ENCODE data around the gene EFHB. TPM values are rescaled to one million over a fixed set of nuclear protein-coding genes. Genes with fewer than 3 reads are reported as not detected.
"Not testable (repeated sequence)": the region's sequence is repeated elsewhere in the genome, so short reads cannot be mapped to it uniquely, and the experiment has no call there.

Gene EFHB
- total RNA-seq, 6 experiments from 2014 or later = 0.70 to 1.3 TPM; not detected in 4

DNA sequence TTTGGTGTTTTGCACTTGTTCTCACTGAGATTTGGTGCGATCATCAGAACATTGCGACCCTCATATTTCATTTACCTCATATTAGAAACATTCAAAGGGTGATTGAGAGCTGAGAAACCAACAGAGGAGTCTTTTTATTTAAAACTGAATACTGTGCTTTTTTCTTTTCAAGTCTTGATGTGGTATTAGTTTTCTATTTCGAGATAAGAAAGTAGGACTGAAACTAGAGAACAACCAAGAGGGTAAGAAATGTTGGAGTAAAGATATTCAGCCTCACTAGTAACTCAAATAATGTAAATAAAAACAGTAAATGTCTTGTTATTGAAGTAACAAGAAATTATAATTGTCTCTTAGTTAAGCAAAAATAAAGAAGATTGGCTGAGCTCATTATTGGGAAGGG lies 26.5 kb downstream of the EFHB start:
- H3K27me3 ChIP-seq = no peaks in the 10 kb centered on the region
- TF ChIP-seq, protein P1, sequence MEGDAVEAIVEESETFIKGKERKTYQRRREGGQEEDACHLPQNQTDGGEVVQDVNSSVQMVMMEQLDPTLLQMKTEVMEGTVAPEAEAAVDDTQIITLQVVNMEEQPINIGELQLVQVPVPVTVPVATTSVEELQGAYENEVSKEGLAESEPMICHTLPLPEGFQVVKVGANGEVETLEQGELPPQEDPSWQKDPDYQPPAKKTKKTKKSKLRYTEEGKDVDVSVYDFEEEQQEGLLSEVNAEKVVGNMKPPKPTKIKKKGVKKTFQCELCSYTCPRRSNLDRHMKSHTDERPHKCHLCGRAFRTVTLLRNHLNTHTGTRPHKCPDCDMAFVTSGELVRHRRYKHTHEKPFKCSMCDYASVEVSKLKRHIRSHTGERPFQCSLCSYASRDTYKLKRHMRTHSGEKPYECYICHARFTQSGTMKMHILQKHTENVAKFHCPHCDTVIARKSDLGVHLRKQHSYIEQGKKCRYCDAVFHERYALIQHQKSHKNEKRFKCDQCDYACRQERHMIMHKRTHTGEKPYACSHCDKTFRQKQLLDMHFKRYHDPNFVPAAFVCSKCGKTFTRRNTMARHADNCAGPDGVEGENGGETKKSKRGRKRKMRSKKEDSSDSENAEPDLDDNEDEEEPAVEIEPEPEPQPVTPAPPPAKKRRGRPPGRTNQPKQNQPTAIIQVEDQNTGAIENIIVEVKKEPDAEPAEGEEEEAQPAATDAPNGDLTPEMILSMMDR (IDR thresholded peaks at IDR 0.05) = no peak
- TF ChIP-seq POLR2A (IDR thresholded peaks at IDR 0.05) = no peak
- H3K4me1 ChIP-seq = no peaks in the 10 kb centered on the region
- H3K27ac ChIP-seq = no peak overlapping the region
- intact Hi-C loops (cut with DNase I) = no loop called here
- H3K4me3 ChIP-seq = no peak overlapping the region
- no peak for DNase-seq
- ATAC-seq = no peak
- no peaks in the 10 kb centered on the region for H3K9me3 ChIP-seq
- 93% methylated on average over 3 of the region's 3 CpGs for WGBS (ENCODE audit: insufficient coverage, low coverage, low lambda C conversion rate, missing lambda C conversion rate)
- H3K36me3 ChIP-seq = no peaks in the 10 kb centered on the region

DNA sequence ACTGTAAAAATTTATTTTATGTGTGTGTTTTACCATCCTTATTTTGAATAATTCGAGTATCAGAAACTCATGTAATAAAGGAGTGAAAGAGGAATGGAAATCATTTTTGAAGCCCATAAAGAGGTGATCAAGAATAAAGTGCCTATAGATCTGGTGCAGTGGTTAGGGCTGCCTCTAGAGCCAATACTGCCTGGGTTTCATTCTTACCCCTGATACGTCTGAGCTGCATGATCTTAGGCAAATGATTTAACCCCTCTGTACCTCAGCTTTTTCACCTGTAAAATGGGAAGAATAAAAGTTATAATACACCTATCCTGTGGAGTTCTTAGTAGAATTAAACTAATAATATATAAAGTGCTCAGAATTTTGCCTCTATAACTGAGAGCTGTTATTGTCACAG lies 30.4 kb downstream of the EFHB start:
- no peak overlapping the region for H3K27ac ChIP-seq
- intact Hi-C loops (cut with DNase I) = no loop called here
- ATAC-seq (no peak), DNase-seq (no peak)
- no peaks in the 10 kb centered on the region for H3K27me3 ChIP-seq
- H3K4me3 ChIP-seq = no peak overlapping the region
- H3K9me3 ChIP-seq = no peaks in the 10 kb centered on the region
- WGBS (ENCODE audit: insufficient coverage, low coverage, low lambda C conversion rate, missing lambda C conversion rate) = 53% methylated on average over 2 of the region's 2 CpGs
- no peaks in the 10 kb centered on the region for H3K36me3 ChIP-seq
- H3K4me1 ChIP-seq = peaks cover 0 to 24% (median 6%) of the 10 kb centered on the region in 4 donors
- TF ChIP-seq, protein P1 (IDR thresholded peaks at IDR 0.05) = no peak
- TF ChIP-seq POLR2A (IDR thresholded peaks at IDR 0.05) = no peak

DNA sequence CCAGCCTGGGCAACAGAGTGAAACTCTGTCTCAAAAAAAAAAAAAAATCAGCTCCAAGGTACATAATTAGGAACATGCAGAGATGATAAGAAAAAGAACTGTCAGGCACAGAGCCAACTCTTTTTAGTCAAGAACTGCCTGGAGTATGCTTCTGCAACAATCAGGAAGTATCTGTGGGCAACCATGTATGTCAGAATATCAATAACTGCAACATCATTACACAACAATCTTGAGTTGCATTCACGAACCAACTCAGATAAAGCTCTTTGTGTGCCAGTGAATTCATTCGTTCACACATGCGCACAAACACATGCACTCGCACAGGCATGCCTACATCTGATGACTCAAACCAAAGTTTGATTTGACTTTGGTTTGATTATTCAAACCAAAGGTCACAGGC lies 32.1 kb downstream of the EFHB start:
- DNase-seq = peak in 1 of 3 donors; percentile 37
- intact Hi-C loops (cut with DNase I) = no loop called here
- peaks cover 0 to 35% (median 9%) of the 10 kb centered on the region in 4 donors for H3K4me1 ChIP-seq
- H3K36me3 ChIP-seq = no peaks in the 10 kb centered on the region
- TF ChIP-seq, protein P1 (IDR thresholded peaks at IDR 0.05) = no peak
- TF ChIP-seq POLR2A (IDR thresholded peaks at IDR 0.05) = no peak
- H3K27me3 ChIP-seq = no peaks in the 10 kb centered on the region
- peak; percentile 28 to 86 (median 62) for ATAC-seq
- no peak overlapping the region for H3K4me3 ChIP-seq
- no peaks in the 10 kb centered on the region for H3K9me3 ChIP-seq
- 19% methylated on average over 4 of the region's 4 CpGs for WGBS (ENCODE audit: insufficient coverage, low coverage, low lambda C conversion rate, missing lambda C conversion rate)
- H3K27ac ChIP-seq = no peak overlapping the region

DNA sequence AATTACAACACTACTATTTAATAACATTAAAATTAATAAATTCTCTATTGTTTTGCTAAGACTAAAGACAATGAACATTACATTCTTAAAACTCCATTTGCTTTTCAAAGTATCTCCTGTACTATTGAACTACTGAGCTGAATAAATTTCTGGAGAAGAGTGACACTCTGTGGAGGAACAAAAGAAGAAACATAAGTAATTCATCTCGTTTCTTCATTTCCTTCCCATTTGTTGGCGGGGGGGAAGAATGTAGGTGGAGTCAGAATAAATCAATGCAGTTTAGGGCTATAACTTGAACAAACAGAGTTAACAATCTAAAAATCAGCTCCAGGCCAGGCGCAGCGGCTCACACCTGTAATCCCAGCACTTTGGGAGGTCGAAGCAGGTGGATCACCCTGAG lies 32.7 kb downstream of the EFHB start:
- intact Hi-C loops (cut with DNase I) = no loop called here
- TF ChIP-seq POLR2A (IDR thresholded peaks at IDR 0.05) = no peak
- TF ChIP-seq, protein P1 (IDR thresholded peaks at IDR 0.05) = peak in 1 of 4 donors; percentile 17
- WGBS (ENCODE audit: insufficient coverage, low coverage, low lambda C conversion rate, missing lambda C conversion rate) = 25% methylated on average over 4 of the region's 5 CpGs
- DNase-seq (no peak), ATAC-seq (peak; percentile 19 to 50 (median 31))
- no peaks in the 10 kb centered on the region for H3K9me3 ChIP-seq
- H3K27me3 ChIP-seq = no peaks in the 10 kb centered on the region
- no peak overlapping the region for H3K4me3 ChIP-seq
- peaks cover 0 to 35% (median 9%) of the 10 kb centered on the region in 4 donors for H3K4me1 ChIP-seq
- no peaks in the 10 kb centered on the region for H3K36me3 ChIP-seq
- no peak overlapping the region for H3K27ac ChIP-seq

DNA sequence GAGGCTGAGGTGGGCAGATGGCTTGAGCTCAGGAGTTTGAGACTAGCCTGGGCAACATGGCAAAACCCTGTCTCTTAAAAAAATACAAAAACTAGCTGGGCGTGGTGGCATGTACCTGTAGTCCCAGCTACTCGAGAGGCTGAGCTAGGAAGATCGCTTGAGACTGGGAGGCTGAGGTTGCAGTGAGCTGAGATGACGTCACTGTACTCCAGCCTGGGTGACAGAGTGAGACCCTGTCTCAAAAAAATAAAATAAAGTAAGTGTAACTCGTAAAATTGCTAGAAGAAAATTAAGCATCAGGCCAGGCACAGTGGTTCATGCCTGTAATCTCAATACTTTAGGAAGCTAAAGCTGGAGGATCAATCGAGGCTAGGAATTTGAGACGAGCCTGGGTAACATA lies 34.2 kb downstream of the EFHB start:
- peak overlapping the region in 1 of 3 donors; percentile 30 for H3K27ac ChIP-seq
- 79% methylated on average over 7 of the region's 7 CpGs for WGBS (ENCODE audit: insufficient coverage, low coverage, low lambda C conversion rate, missing lambda C conversion rate)
- intact Hi-C loops (cut with DNase I) = not testable (repeated sequence)

More for the DNA sequence above, 34.2 kb downstream of the EFHB start:
- H3K4me1 ChIP-seq = peaks cover 0 to 35% (median 9%) of the 10 kb centered on the region in 4 donors
- not testable (repeated sequence) for DNase-seq, H3K36me3 ChIP-seq, H3K9me3 ChIP-seq, H3K27me3 ChIP-seq, H3K4me3 ChIP-seq
- ATAC-seq = peak in 1 of 4 donors; percentile 23

Data from right lobe of liver (tissue), 6 donors.